T-helper 1 cell treated with Interleukin-12 subunit alpha and Interleukin-12 subunit beta and Interleukin-4 antibody, amounts not matched to agents 30 μg/mL and 1 μg/mL, for 36 hours (primary cell): ENCODE measurements around the gene PHLDB2.

Source experiments
- H3K27ac Mint-ChIP-seq: one replicate; pipeline ENCODE4 v1.8.0; 2021; ENCODE audit warnings: mild to moderate bottlenecking, mixed read lengths
- H3K27me3 Mint-ChIP-seq: one replicate; pipeline ENCODE4 v1.8.0; 2021; ENCODE audit warnings: low read depth, mixed read lengths
- H3K36me3 Mint-ChIP-seq: one replicate; pipeline ENCODE4 v1.8.0; 2021; ENCODE audit warnings: low read depth, mixed read lengths
- H3K4me1 Mint-ChIP-seq: one replicate; pipeline ENCODE4 v1.8.0; 2021; ENCODE audit warnings: low read depth, mixed read lengths
- H3K4me3 Mint-ChIP-seq: one replicate; pipeline ENCODE4 v1.8.0; 2021; ENCODE audit warnings: mild to moderate bottlenecking, moderate library complexity, mixed read lengths
- H3K9me3 Mint-ChIP-seq: one replicate; pipeline ENCODE4 v1.8.0; 2021; ENCODE audit warnings: mixed read lengths

PHLDB2 gene

DNA sequence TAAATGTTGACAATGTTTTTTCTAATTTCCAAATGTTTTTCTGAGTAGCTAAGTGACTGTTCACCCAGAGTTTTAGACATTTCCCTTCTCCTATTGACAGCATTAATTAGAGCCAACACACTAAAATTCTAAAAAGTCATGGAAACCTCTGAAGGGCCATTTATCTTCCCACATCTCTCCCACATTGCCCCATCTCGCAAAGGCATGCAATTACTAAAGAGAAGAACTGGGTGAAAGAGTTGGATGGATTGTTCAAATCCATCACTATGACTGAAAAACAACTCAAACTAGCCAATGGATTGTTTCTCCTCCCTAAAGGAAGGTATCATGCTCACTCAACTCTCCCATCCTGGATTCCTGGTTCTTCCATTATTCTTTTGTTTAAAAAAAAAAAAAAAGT is 30.0 kb upstream of the PHLDB2 start:
- H3K4me3 Mint-ChIP-seq: no peak overlapping the region
- no peak overlapping the region for H3K27ac Mint-ChIP-seq
- H3K4me1 Mint-ChIP-seq: peaks cover 4% of the 10 kb centered on the region
- no peaks in the 10 kb centered on the region for H3K9me3 Mint-ChIP-seq
- no peaks in the 10 kb centered on the region for H3K36me3 Mint-ChIP-seq
- H3K27me3 Mint-ChIP-seq: no peaks in the 10 kb centered on the region

DNA sequence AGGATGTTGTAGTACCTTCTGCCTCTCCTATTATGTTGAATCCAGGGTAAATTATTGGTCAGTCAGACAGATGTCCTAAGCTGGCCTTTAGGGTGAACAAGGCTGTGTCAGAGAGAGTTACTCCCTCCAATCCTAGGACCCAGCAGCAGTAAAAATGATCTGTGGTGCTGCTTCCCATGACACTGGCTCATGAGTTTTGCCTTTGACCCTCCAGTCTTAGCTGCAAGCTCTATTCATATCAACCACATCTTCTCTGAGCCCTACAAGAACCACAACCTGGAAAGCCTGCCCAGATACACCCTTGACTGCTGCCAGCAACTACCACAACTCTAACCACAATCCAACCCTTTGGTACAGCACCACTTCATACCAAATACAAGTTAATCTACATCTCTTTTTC is 27.2 kb upstream of the PHLDB2 start:
- no peaks in the 10 kb centered on the region for H3K36me3 Mint-ChIP-seq
- H3K27ac Mint-ChIP-seq: no peak overlapping the region
- peaks cover 4% of the 10 kb centered on the region for H3K27me3 Mint-ChIP-seq
- peaks cover 4% of the 10 kb centered on the region for H3K4me1 Mint-ChIP-seq
- no peaks in the 10 kb centered on the region for H3K9me3 Mint-ChIP-seq
- no peak overlapping the region for H3K4me3 Mint-ChIP-seq

DNA sequence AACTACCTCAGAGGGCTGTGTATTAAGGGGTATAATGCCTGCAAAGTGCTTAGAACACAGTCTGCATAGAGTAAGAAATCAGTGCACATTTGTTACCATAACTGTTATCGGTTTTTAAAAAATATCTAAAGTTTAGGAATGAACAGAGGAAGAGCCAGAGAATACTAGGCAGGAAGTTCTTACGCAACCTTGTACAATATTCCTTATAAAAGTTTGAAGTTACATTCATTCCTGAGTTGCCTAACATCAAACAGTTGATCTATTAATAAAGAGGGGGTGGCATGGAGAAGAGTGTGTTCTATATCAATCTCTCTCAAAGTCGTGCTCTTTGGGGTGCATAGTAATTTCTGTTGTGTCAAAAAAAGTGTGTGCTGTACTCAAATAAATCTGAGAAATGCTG is 22.0 kb upstream of the PHLDB2 start:
- H3K27ac Mint-ChIP-seq: no peak overlapping the region
- H3K9me3 Mint-ChIP-seq: no peaks in the 10 kb centered on the region
- H3K27me3 Mint-ChIP-seq: peaks cover 19% of the 10 kb centered on the region
- no peaks in the 10 kb centered on the region for H3K4me1 Mint-ChIP-seq
- H3K4me3 Mint-ChIP-seq: no peak overlapping the region
- H3K36me3 Mint-ChIP-seq: no peaks in the 10 kb centered on the region

DNA sequence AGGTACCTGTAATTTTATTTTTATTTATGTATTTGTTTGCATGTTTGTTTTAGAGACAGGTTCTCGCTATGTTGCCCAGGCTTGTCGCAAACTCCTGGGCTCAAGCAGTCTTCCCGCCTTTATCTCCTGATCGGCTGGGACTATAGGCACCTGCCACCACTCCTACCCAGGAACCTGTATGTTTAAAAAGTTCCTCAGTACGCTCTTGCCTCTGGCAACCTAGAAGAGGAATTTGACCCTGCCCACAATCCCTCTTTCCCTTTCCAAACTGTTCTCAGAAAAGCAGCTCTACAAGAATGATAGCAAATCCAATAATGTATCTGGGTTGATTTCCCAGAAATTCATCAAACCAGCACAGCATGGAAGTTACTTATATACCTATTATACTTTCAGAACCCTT is 20.9 kb upstream of the PHLDB2 start:
- Mint-ChIP-seq H3K27me3 (peaks cover 27% of the 10 kb centered on the region), H3K9me3 (no peaks in the 10 kb centered on the region), H3K36me3 (no peaks in the 10 kb centered on the region), H3K4me3 (no peak overlapping the region), H3K4me1 (no peaks in the 10 kb centered on the region), H3K27ac (no peak overlapping the region)

DNA sequence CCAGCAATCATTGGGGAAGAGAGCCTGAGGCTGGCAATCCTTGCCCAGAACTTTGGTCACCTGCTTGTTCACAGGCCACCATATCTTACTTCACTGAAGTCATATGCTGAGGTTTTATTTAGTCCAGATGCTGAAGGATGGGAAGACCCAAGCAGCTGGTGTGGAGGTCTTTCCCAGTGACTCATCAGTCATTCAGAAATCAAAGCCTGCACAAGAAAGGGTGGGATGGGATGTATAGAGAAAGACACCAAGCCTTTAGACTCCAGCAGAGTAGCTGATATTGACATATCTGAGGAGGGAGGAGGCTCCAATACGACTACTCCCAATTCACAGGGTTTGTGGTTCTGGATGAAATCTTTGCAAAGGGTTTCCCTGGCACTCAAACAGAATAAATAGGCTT is 13.0 kb upstream of the PHLDB2 start:
- H3K36me3 Mint-ChIP-seq: no peaks in the 10 kb centered on the region
- H3K9me3 Mint-ChIP-seq: no peaks in the 10 kb centered on the region
- no peak overlapping the region for H3K27ac Mint-ChIP-seq
- no peaks in the 10 kb centered on the region for H3K4me1 Mint-ChIP-seq
- peaks cover 35% of the 10 kb centered on the region for H3K27me3 Mint-ChIP-seq
- no peak overlapping the region for H3K4me3 Mint-ChIP-seq

DNA sequence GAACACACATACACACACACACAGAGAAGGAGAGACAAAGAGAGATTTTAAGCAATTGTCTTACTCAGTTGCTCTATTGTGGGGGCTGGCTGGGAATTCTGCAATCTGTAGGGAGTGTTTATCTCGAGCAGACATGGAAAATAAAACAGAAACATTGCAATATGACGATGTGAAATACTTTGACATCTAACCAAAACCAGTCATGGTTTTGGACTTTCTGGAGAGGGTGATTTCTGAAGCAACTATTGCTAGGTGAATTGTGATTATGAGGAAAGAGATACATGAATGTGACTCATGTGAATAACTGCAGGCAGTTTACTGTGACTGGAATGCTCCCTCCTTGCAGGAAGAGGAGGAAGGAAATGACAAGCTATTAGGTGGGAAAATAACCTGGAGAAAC is 12.3 kb upstream of the PHLDB2 start:
- H3K27me3 Mint-ChIP-seq: peaks cover 31% of the 10 kb centered on the region
- no peaks in the 10 kb centered on the region for H3K9me3 Mint-ChIP-seq
- no peaks in the 10 kb centered on the region for H3K36me3 Mint-ChIP-seq
- H3K4me1 Mint-ChIP-seq: peaks cover 2% of the 10 kb centered on the region
- H3K27ac Mint-ChIP-seq: no peak overlapping the region
- no peak overlapping the region for H3K4me3 Mint-ChIP-seq

DNA sequence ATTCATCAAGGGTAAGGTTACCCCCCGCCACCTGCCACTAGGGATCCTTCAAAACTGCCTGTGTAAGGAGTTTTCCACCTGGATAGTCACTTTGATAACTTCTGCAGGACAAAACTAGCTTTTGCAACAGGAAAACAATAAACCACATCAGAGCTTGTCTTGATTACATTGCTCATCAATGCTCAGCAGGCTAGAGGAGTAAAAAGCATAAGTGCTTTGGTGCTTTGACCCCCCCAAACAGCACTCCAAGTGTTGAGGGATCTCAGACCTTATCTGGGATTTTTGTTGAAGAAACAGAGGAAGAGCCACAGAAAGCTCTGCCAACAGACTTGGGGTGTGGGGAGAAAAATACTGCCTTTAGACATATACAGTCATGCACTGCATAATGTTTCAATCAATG is 10.8 kb upstream of the PHLDB2 start:
- H3K27me3 Mint-ChIP-seq: peaks cover 20% of the 10 kb centered on the region
- no peak overlapping the region for H3K27ac Mint-ChIP-seq
- H3K9me3 Mint-ChIP-seq: no peaks in the 10 kb centered on the region
- H3K36me3 Mint-ChIP-seq: no peaks in the 10 kb centered on the region
- no peak overlapping the region for H3K4me3 Mint-ChIP-seq
- H3K4me1 Mint-ChIP-seq: peaks cover 3% of the 10 kb centered on the region

DNA sequence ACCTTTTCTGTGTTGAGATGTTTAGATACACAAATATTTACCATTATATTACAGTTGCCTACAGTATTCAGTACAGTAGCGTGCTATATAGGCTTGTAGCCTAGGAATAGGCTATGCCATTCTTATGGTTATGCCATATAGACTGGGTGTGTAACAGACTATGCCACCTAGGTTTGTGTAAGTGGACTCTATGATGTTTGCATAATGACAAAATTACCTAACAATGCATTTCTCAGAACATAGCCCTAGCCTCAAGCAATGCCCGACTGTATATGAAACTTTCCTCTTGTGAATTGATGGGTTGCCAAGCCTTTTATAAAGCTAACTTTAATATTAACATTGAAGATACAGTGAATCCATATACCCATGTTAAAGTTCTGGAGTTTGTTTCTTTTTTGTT is 10.3 kb upstream of the PHLDB2 start:
- Mint-ChIP-seq H3K4me1 (peaks cover 3% of the 10 kb centered on the region), H3K36me3 (no peaks in the 10 kb centered on the region), H3K9me3 (no peaks in the 10 kb centered on the region), H3K27me3 (peaks cover 18% of the 10 kb centered on the region), H3K27ac (no peak overlapping the region), H3K4me3 (no peak overlapping the region)

DNA sequence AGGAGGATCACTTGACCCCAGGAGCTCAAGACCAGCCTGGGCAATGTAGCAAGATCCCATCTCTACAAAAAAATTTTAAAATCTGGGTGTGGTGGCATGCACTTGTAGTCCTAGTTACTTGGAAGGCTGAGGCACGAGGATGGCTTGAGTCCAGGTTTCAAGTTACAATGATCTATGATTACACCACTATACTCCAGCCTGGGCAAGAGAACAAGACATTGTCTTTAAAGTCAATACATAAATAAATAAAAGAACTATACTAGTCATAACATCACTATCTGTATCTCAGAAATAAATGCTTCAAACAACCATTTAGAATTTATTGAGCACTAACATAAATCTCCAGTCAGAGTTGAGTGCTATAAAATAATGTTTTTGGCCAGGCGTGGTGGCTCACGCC is 8.5 kb upstream of the PHLDB2 start:
- Mint-ChIP-seq H3K27me3 (peaks cover 15% of the 10 kb centered on the region), H3K36me3 (no peaks in the 10 kb centered on the region), H3K4me1 (peaks cover 3% of the 10 kb centered on the region), H3K4me3 (no peak overlapping the region), H3K9me3 (no peaks in the 10 kb centered on the region), H3K27ac (no peak overlapping the region)

DNA sequence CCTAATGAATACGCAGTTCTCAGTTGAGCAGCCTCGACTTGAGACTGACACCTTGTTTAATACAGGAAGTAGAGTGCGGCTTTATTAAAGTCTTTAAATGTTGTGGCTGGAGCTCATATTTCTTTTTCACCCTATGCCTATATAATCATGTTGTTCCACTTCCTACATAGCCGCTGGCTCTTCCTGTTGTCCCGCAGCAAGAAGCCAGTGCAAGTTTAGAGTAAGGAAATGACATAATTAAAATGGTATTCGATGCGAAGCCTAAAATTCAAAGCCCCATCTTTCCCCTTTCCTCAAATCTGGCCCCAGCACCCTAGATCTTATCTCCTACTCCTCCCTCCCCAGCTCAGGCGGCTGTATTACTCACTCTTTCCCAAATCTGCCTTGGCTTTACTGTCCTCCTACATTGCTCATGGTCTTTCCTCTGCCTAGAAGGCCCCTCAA is 7.5 kb upstream of the PHLDB2 start:
- no peaks in the 10 kb centered on the region for H3K36me3 Mint-ChIP-seq
- peaks cover 16% of the 10 kb centered on the region for H3K27me3 Mint-ChIP-seq
- H3K27ac Mint-ChIP-seq: no peak overlapping the region
- peaks cover 3% of the 10 kb centered on the region for H3K4me1 Mint-ChIP-seq
- no peaks in the 10 kb centered on the region for H3K9me3 Mint-ChIP-seq
- no peak overlapping the region for H3K4me3 Mint-ChIP-seq

DNA sequence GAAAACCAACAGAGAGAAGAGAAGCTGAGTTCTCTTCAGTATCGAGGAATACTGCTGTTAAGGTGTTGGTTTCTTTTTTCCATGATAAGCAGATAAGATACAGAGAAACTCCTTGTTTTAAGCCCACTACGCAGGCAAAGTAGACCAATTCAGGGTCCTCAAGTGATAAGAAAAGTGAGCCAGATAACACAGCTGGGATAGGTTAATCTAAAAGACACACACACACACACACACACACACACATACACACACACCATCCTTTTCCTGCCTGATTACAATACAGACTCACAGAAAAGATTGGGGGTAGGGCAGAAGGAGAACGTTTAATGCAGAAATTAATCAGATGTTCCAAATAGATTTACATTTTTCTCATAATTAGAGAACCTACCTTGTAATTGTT is 6.5 kb upstream of the PHLDB2 start:
- H3K4me3 Mint-ChIP-seq: no peak overlapping the region
- H3K27me3 Mint-ChIP-seq: peaks cover 22% of the 10 kb centered on the region
- no peak overlapping the region for H3K27ac Mint-ChIP-seq
- H3K9me3 Mint-ChIP-seq: no peaks in the 10 kb centered on the region
- no peaks in the 10 kb centered on the region for H3K36me3 Mint-ChIP-seq
- H3K4me1 Mint-ChIP-seq: peaks cover 3% of the 10 kb centered on the region

DNA sequence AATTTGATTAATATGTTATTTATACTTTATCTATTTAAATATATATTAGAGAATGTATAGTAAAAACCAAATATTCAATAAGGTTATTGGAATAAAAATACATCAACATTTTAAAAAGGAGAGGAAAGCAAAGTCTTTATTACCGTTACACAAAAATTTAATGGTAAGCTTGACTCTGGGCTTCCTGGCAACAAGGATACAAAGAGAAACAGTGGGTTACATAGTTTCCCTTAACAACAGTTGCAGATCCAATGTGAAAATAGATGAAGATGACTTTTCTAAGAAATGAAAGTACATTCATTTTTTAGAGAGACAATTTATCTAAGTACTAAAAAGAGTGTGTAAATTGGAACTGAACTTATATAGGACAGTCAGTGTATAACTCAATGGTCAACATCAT is 6.0 kb upstream of the PHLDB2 start:
- H3K36me3 Mint-ChIP-seq: no peaks in the 10 kb centered on the region
- no peak overlapping the region for H3K4me3 Mint-ChIP-seq
- no peaks in the 10 kb centered on the region for H3K9me3 Mint-ChIP-seq
- peaks cover 27% of the 10 kb centered on the region for H3K27me3 Mint-ChIP-seq
- H3K27ac Mint-ChIP-seq: no peak overlapping the region
- peaks cover 3% of the 10 kb centered on the region for H3K4me1 Mint-ChIP-seq

DNA sequence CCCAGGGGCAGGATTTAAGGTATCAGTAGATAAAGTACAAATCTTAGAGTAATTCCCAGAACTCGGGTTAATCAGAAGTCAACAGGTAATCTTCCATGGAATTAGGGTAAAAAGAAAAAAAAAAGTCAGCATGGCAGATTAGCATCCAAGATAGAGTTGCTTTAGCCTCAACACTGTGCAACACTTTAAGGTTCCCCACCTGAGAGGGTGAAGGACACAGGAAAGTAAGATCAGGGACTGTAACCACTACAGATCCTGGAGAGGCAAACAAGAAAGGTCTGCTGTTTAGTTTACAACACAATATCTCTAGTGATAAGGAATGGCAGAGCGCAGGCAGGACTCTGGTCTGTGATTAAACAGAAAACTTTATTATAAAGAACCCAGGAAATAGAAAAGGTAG is 4.1 kb upstream of the PHLDB2 start:
- H3K27me3 Mint-ChIP-seq: peaks cover 37% of the 10 kb centered on the region
- peaks cover 12% of the 10 kb centered on the region for H3K4me1 Mint-ChIP-seq
- no peak overlapping the region for H3K4me3 Mint-ChIP-seq
- no peak overlapping the region for H3K27ac Mint-ChIP-seq
- H3K36me3 Mint-ChIP-seq: no peaks in the 10 kb centered on the region
- no peaks in the 10 kb centered on the region for H3K9me3 Mint-ChIP-seq

DNA sequence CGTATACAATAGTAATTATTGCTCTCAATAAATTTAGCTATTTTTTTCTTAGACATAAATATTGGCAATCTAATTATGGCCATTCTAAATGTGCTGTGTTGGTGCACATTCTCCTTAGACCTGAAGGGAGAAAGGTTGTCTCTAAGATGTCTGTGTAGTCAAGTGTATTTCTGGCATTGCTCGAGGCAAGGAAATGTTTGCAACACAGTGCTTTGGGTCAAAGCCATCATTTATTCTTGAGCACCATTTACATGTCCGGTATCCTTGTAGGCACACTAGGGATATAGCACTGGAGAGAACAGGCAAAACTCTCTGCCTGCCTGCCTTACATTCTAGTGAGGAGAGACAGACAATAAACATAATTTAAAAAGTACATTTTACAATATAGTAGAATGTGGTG is 2.6 kb upstream of the PHLDB2 start:
- Mint-ChIP-seq H3K27me3 (peaks cover 48% of the 10 kb centered on the region), H3K36me3 (no peaks in the 10 kb centered on the region), H3K27ac (no peak overlapping the region), H3K9me3 (no peaks in the 10 kb centered on the region), H3K4me3 (no peak overlapping the region), H3K4me1 (peaks cover 23% of the 10 kb centered on the region)

DNA sequence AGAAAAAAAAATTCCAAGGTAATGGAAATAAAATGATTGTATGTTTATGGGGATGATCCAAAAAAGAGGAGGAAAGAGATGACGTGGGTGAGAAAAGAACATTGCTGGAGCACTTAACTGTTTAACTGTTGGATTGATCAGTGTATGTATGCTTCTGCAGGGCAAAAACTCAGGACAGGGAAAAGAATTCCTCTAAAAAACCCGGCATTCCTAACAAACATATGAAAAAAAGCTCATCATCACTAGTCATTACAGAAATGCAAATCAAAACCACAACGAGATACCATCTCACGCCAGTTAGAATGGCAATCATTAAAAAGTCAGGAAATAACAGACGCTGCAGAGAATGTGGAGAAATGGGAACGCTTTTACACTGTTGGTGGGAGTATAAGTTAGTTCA is 1.6 kb upstream of the PHLDB2 start:
- Mint-ChIP-seq H3K4me1 (peaks cover 20% of the 10 kb centered on the region), H3K36me3 (no peaks in the 10 kb centered on the region), H3K9me3 (no peaks in the 10 kb centered on the region), H3K27me3 (peaks cover 58% of the 10 kb centered on the region), H3K4me3 (no peak overlapping the region), H3K27ac (no peak overlapping the region)

DNA sequence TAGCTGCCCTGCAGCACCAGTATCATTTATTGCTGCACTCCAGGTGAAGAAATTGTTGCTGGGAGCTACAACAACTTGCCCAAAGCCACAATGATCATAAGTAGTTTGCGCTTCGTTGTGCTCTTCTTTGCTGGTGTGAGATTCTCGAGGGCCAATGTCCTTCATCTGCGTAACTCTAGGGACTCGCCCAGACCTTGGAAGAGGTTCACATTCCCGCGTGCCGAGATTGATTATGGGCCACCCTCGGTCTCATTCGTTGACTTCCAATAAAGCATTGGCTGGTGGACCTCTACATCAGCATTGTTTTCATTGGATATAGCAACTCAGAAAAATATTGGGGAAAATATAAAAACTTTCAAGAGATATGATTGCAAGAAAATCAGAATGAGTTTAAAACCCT is 423 bp upstream of the PHLDB2 start:
- Mint-ChIP-seq H3K27me3 (peaks cover 70% of the 10 kb centered on the region), H3K4me1 (peaks cover 20% of the 10 kb centered on the region), H3K4me3 (no peak overlapping the region), H3K9me3 (no peaks in the 10 kb centered on the region), H3K27ac (no peak overlapping the region), H3K36me3 (no peaks in the 10 kb centered on the region)
